ENCODE results near the gene NPHP1.
"Not testable (repeated sequence)": the region's sequence is repeated elsewhere in the genome, so short reads cannot be mapped to it uniquely, and the experiment has no call there.

The NPHP1 gene

GRCh38 chr2:110093924-110094323 is 110.9 kb downstream of the NPHP1 start:
- not testable (repeated sequence) for H2BK12ac ChIP-seq (ENCODE audit: low read length); H2AFZ ChIP-seq (ENCODE audit: insufficient read depth, low read length, poor library complexity); H3K4me2 ChIP-seq (ENCODE audit: low read length); H2BK5ac ChIP-seq (ENCODE audit: low read depth, low read length, poor library complexity); H4K12ac ChIP-seq (ENCODE audit: low read depth, low read length); H2AK5ac ChIP-seq (ENCODE audit: low read length); H3K23ac ChIP-seq (ENCODE audit: low read length); H3K27ac ChIP-seq (ENCODE audit: low read depth, low read length); H3K79me2 ChIP-seq (ENCODE audit: control insufficient read depth, insufficient read depth, low read length, poor library complexity); H2BK120ac ChIP-seq (ENCODE audit: insufficient read depth, low read length, poor library complexity); H3K4ac ChIP-seq (ENCODE audit: low read depth, low read length); H3K18ac ChIP-seq (ENCODE audit: low read length); H3K4me3 ChIP-seq (ENCODE audit: low read depth, low read length); H3K14ac ChIP-seq (ENCODE audit: low read length); H4K8ac ChIP-seq (ENCODE audit: low read depth, low read length); H3K27me3 ChIP-seq (ENCODE audit: insufficient read depth, low read length); H3K36me3 ChIP-seq (ENCODE audit: control insufficient read depth in 1 of 2, insufficient read depth in 2 of 2, low read length in 2 of 2); DNase-seq; H3K4me1 ChIP-seq (ENCODE audit: control insufficient read depth in 1 of 2, insufficient read depth in 2 of 2, low read length in 2 of 2); H3K9ac ChIP-seq (ENCODE audit: low read length); H4K91ac ChIP-seq (ENCODE audit: low read depth, low read length); H3K79me1 ChIP-seq (ENCODE audit: low read length); H3K9me3 ChIP-seq (ENCODE audit: insufficient read depth, low read depth, low read length)
- no CpG with 5 or more reads among the region's 6 CpGs for WGBS (ENCODE audit: extremely low coverage, insufficient coverage, insufficient read length)

- H2BK120ac ChIP-seq (ENCODE audit: insufficient read depth, low read length, poor library complexity); H4K91ac ChIP-seq (ENCODE audit: low read depth, low read length); H2AK5ac ChIP-seq (ENCODE audit: low read length); H3K9me3 ChIP-seq (ENCODE audit: insufficient read depth, low read depth, low read length); H3K14ac ChIP-seq (ENCODE audit: low read length); H3K18ac ChIP-seq (ENCODE audit: low read length); H4K8ac ChIP-seq (ENCODE audit: low read depth, low read length); H3K36me3 ChIP-seq (ENCODE audit: control insufficient read depth in 1 of 2, insufficient read depth in 2 of 2, low read length in 2 of 2); H3K79me2 ChIP-seq (ENCODE audit: control insufficient read depth, insufficient read depth, low read length, poor library complexity); H3K4me3 ChIP-seq (ENCODE audit: low read depth, low read length); H3K4me2 ChIP-seq (ENCODE audit: low read length); H2BK5ac ChIP-seq (ENCODE audit: low read depth, low read length, poor library complexity); H4K12ac ChIP-seq (ENCODE audit: low read depth, low read length); H2AFZ ChIP-seq (ENCODE audit: insufficient read depth, low read length, poor library complexity); DNase-seq; H2BK12ac ChIP-seq (ENCODE audit: low read length); H3K23ac ChIP-seq (ENCODE audit: low read length); H3K4me1 ChIP-seq (ENCODE audit: control insufficient read depth in 1 of 2, insufficient read depth in 2 of 2, low read length in 2 of 2); H3K9ac ChIP-seq (ENCODE audit: low read length); H3K79me1 ChIP-seq (ENCODE audit: low read length); H3K4ac ChIP-seq (ENCODE audit: low read depth, low read length); H3K27ac ChIP-seq (ENCODE audit: low read depth, low read length); H3K27me3 ChIP-seq (ENCODE audit: insufficient read depth, low read length): not testable (repeated sequence)
- WGBS (ENCODE audit: extremely low coverage, insufficient coverage, insufficient read length), result no CpG with 5 or more reads among the region's 4 CpGs
These were observed 114.6 kb downstream of the NPHP1 start for GRCh38 chr2:110090164-110090563.

- H3K27me3 ChIP-seq (ENCODE audit: insufficient read depth, low read length); H3K36me3 ChIP-seq (ENCODE audit: control insufficient read depth in 1 of 2, insufficient read depth in 2 of 2, low read length in 2 of 2); H2AK5ac ChIP-seq (ENCODE audit: low read length); H3K23ac ChIP-seq (ENCODE audit: low read length); H3K14ac ChIP-seq (ENCODE audit: low read length); H4K12ac ChIP-seq (ENCODE audit: low read depth, low read length); H3K18ac ChIP-seq (ENCODE audit: low read length); H3K4ac ChIP-seq (ENCODE audit: low read depth, low read length); H3K4me1 ChIP-seq (ENCODE audit: control insufficient read depth in 1 of 2, insufficient read depth in 2 of 2, low read length in 2 of 2); H3K9me3 ChIP-seq (ENCODE audit: insufficient read depth, low read depth, low read length); H3K79me2 ChIP-seq (ENCODE audit: control insufficient read depth, insufficient read depth, low read length, poor library complexity); H4K91ac ChIP-seq (ENCODE audit: low read depth, low read length); H3K79me1 ChIP-seq (ENCODE audit: low read length); H2BK12ac ChIP-seq (ENCODE audit: low read length); H3K9ac ChIP-seq (ENCODE audit: low read length); H2AFZ ChIP-seq (ENCODE audit: insufficient read depth, low read length, poor library complexity); H4K8ac ChIP-seq (ENCODE audit: low read depth, low read length); H3K27ac ChIP-seq (ENCODE audit: low read depth, low read length); H2BK5ac ChIP-seq (ENCODE audit: low read depth, low read length, poor library complexity); H3K4me2 ChIP-seq (ENCODE audit: low read length); H3K4me3 ChIP-seq (ENCODE audit: low read depth, low read length); H2BK120ac ChIP-seq (ENCODE audit: insufficient read depth, low read length, poor library complexity); DNase-seq: not testable (repeated sequence)
- no CpG with 5 or more reads among the region's 2 CpGs for WGBS (ENCODE audit: extremely low coverage, insufficient coverage, insufficient read length)
These were observed 121.1 kb downstream of the NPHP1 start for GRCh38 chr2:110083757-110084156.

GRCh38 chr2:110083162-110083561 is 121.7 kb downstream of the NPHP1 start:
- H2AFZ ChIP-seq (ENCODE audit: insufficient read depth, low read length, poor library complexity); H2AK5ac ChIP-seq (ENCODE audit: low read length); H2BK12ac ChIP-seq (ENCODE audit: low read length); H4K91ac ChIP-seq (ENCODE audit: low read depth, low read length); H4K12ac ChIP-seq (ENCODE audit: low read depth, low read length); H3K18ac ChIP-seq (ENCODE audit: low read length); H3K23ac ChIP-seq (ENCODE audit: low read length); H3K79me1 ChIP-seq (ENCODE audit: low read length); H3K14ac ChIP-seq (ENCODE audit: low read length); H3K27ac ChIP-seq (ENCODE audit: low read depth, low read length); H3K9me3 ChIP-seq (ENCODE audit: insufficient read depth, low read depth, low read length); H2BK5ac ChIP-seq (ENCODE audit: low read depth, low read length, poor library complexity); H4K8ac ChIP-seq (ENCODE audit: low read depth, low read length); H3K36me3 ChIP-seq (ENCODE audit: control insufficient read depth in 1 of 2, insufficient read depth in 2 of 2, low read length in 2 of 2); H3K4ac ChIP-seq (ENCODE audit: low read depth, low read length); H3K79me2 ChIP-seq (ENCODE audit: control insufficient read depth, insufficient read depth, low read length, poor library complexity); H3K9ac ChIP-seq (ENCODE audit: low read length); H2BK120ac ChIP-seq (ENCODE audit: insufficient read depth, low read length, poor library complexity); DNase-seq; H3K4me1 ChIP-seq (ENCODE audit: control insufficient read depth in 1 of 2, insufficient read depth in 2 of 2, low read length in 2 of 2); H3K27me3 ChIP-seq (ENCODE audit: insufficient read depth, low read length); H3K4me2 ChIP-seq (ENCODE audit: low read length); H3K4me3 ChIP-seq (ENCODE audit: low read depth, low read length): not testable (repeated sequence)
- no CpG with 5 or more reads among the region's 8 CpGs for WGBS (ENCODE audit: extremely low coverage, insufficient coverage, insufficient read length)
